Astrocyte (in vitro differentiated cells and primary cell): ENCODE data around the gene MYH13. TPM values are rescaled to one million over a fixed set of nuclear protein-coding genes. Genes with fewer than 3 reads are reported as not detected.

Experiments used
- DNase-seq: peaks from one replicate; pipeline ENCODE4 v3.0.0-alpha.2; 2010; ENCODE audit warnings: low read depth
- FAIRE-seq: peaks from 2 replicates; lab custom pipeline; 2011; peaks lifted over from hg19 to GRCh38; lab: Jason Lieb, UNC
- H2AFZ ChIP-seq: 2 replicates; pipeline ENCODE4 v1.6.0; 2012; ENCODE audit warnings: low read depth, low read length, inconsistent platforms
- H3K27ac ChIP-seq: 2 replicates; pipeline ENCODE4 v1.5.1; 2011; ENCODE audit warnings: low read depth, low read length, inconsistent platforms
- H3K27me3 ChIP-seq: 2 replicates; pipeline ENCODE4 v1.6.0; 2011; ENCODE audit warnings: low read length, inconsistent platforms; ENCODE audit not compliant: insufficient read depth
- H3K36me3 ChIP-seq: 2 replicates; pipeline ENCODE4 v1.5.1; 2011; ENCODE audit warnings: low read length, inconsistent platforms; ENCODE audit not compliant: insufficient read depth
- H3K4me1 ChIP-seq: 2 replicates; pipeline ENCODE4 v1.5.1; 2011; ENCODE audit warnings: low read length, inconsistent platforms; ENCODE audit not compliant: insufficient read depth
- H3K4me2 ChIP-seq: 2 replicates; pipeline ENCODE4 v1.6.0; 2012; ENCODE audit warnings: low read length, inconsistent platforms
- H3K4me3 ChIP-seq: 2 replicates; pipeline ENCODE4 v1.5.1; 2011; ENCODE audit warnings: low read depth, mild to moderate bottlenecking, low read length, inconsistent platforms; ENCODE audit not compliant: insufficient read depth
- H3K79me2 ChIP-seq: 2 replicates; pipeline ENCODE4 v1.6.0; 2012; ENCODE audit warnings: mild to moderate bottlenecking, low read length, inconsistent platforms; ENCODE audit not compliant: insufficient read depth
- H3K9ac ChIP-seq: 2 replicates; pipeline ENCODE4 v1.6.0; 2012; ENCODE audit warnings: mild to moderate bottlenecking, low read length, inconsistent platforms
- H3K9me3 ChIP-seq: 2 replicates; pipeline ENCODE4 v1.5.1; 2012; ENCODE audit warnings: low read depth, mild to moderate bottlenecking, low read length, inconsistent platforms; ENCODE audit not compliant: insufficient read depth
- H4K20me1 ChIP-seq: 2 replicates; pipeline ENCODE4 v1.6.0; 2012; ENCODE audit warnings: low read length, inconsistent platforms; ENCODE audit not compliant: insufficient read depth
- H3K27ac Mint-ChIP-seq: one replicate; pipeline ENCODE4 v1.8.0; 2021; ENCODE audit warnings: mild to moderate bottlenecking, mixed read lengths; ENCODE audit not compliant: unreplicated experiment
- H3K27me3 Mint-ChIP-seq: one replicate; pipeline ENCODE4 v1.8.0; 2021; ENCODE audit warnings: low read depth, mixed read lengths; ENCODE audit not compliant: unreplicated experiment
- H3K36me3 Mint-ChIP-seq: one replicate; pipeline ENCODE4 v1.8.0; 2021; ENCODE audit warnings: low read depth, mixed read lengths; ENCODE audit not compliant: unreplicated experiment
- H3K4me1 Mint-ChIP-seq: one replicate; pipeline ENCODE4 v1.8.0; 2021; ENCODE audit warnings: low read depth, mixed read lengths; ENCODE audit not compliant: unreplicated experiment
- H3K4me3 Mint-ChIP-seq: one replicate; pipeline ENCODE4 v1.8.0; 2021; ENCODE audit warnings: mild to moderate bottlenecking, moderate library complexity, mixed read lengths; ENCODE audit not compliant: unreplicated experiment
- H3K9me3 Mint-ChIP-seq: one replicate; pipeline ENCODE4 v1.8.0; 2021; ENCODE audit warnings: mild to moderate bottlenecking, mixed read lengths; ENCODE audit not compliant: unreplicated experiment
- CTCF ChIP-seq: IDR thresholded peaks from 2 replicates; pipeline ENCODE4 v1.5.1; 2011; ENCODE audit warnings: low read depth, mild to moderate bottlenecking, inconsistent platforms, low read length, moderate library complexity; ENCODE audit not compliant: insufficient read depth
- EZH2 ChIP-seq: IDR thresholded peaks from 2 replicates; pipeline ENCODE4 v1.6.1; 2012; ENCODE audit warnings: mild to moderate bottlenecking, low read length, inconsistent platforms; ENCODE audit not compliant: insufficient read depth
- total RNA-seq: library from RNA; stranded (reverse); gene quantifications from 2 replicates; pipeline ENCODE4 v1.2.1, GENCODE V29; 2021

MYH13 gene
- total RNA-seq, 1 donor from 2014 or later = not detected

GRCh38 chr17:10384175-10384574 is 11.4 kb upstream of the MYH13 start:
- Mint-ChIP-seq H3K4me1 (peaks cover 14% of the 10 kb centered on the region), H3K27me3 (no peaks in the 10 kb centered on the region), H3K36me3 (no peaks in the 10 kb centered on the region), H3K27ac (peak overlapping the region; percentile 38), H3K9me3 (no peaks in the 10 kb centered on the region), H3K4me3 (no peak overlapping the region)
- Histone ChIP-seq H3K4me1 (no peaks in the 10 kb centered on the region), H3K4me3 (no peak overlapping the region), H3K36me3 (no peaks in the 10 kb centered on the region), H3K4me2 (no peak overlapping the region), H3K27me3 (no peaks in the 10 kb centered on the region), H2AFZ (no peak overlapping the region), H4K20me1 (no peaks in the 10 kb centered on the region), H3K9ac (no peak overlapping the region), H3K27ac (no peak overlapping the region), H3K79me2 (no peaks in the 10 kb centered on the region), H3K9me3 (peaks cover 3% of the 10 kb centered on the region)
- DNase-seq = no peak
- TF ChIP-seq CTCF (no peak), EZH2 (no peak)
- no peak for FAIRE-seq

- FAIRE-seq = no peak
Measured at GRCh38 chr17:10380631-10381408, 8.0 kb upstream of the MYH13 start.

More at GRCh38 chr17:10380631-10381408, 8.0 kb upstream of the MYH13 start:
- Histone ChIP-seq H3K36me3 (no peaks in the 10 kb centered on the region), H3K27me3 (no peaks in the 10 kb centered on the region), H3K9me3 (no peaks in the 10 kb centered on the region), H2AFZ (no peak overlapping the region), H3K4me3 (no peak overlapping the region), H3K9ac (no peak overlapping the region), H3K79me2 (no peaks in the 10 kb centered on the region), H4K20me1 (no peaks in the 10 kb centered on the region), H3K27ac (no peak overlapping the region), H3K4me1 (no peaks in the 10 kb centered on the region), H3K4me2 (no peak overlapping the region)
- H3K4me1 Mint-ChIP-seq = peaks cover 17% of the 10 kb centered on the region
- no peaks in the 10 kb centered on the region for H3K36me3 Mint-ChIP-seq
- no peak overlapping the region for H3K27ac Mint-ChIP-seq
- H3K9me3 Mint-ChIP-seq = no peaks in the 10 kb centered on the region
- TF ChIP-seq CTCF (no peak), EZH2 (no peak)
- no peak overlapping the region for H3K4me3 Mint-ChIP-seq
- H3K27me3 Mint-ChIP-seq = no peaks in the 10 kb centered on the region
- DNase-seq = no peak
